GM12891 (cell line): ENCODE data around the gene SHFL.

Experiments
- POLR2A ChIP-seq: IDR thresholded peaks from 2 replicates; pipeline ENCODE4 v1.6.1; 2011; ENCODE audit warnings: low read depth, low read length, control low read depth
- POLR2AphosphoS5 ChIP-seq: IDR thresholded peaks from 2 replicates; pipeline ENCODE4 v1.6.1; 2011; ENCODE audit warnings: low read depth, low read length, control low read depth
- SPI1 ChIP-seq: IDR thresholded peaks from 2 replicates; pipeline ENCODE4 v1.6.1; 2011; ENCODE audit warnings: low read depth, low read length, control low read depth
- TAF1 ChIP-seq: IDR thresholded peaks from 2 replicates; pipeline ENCODE4 v1.6.1; 2011; ENCODE audit warnings: low read depth, low read length, control low read depth

DNA sequence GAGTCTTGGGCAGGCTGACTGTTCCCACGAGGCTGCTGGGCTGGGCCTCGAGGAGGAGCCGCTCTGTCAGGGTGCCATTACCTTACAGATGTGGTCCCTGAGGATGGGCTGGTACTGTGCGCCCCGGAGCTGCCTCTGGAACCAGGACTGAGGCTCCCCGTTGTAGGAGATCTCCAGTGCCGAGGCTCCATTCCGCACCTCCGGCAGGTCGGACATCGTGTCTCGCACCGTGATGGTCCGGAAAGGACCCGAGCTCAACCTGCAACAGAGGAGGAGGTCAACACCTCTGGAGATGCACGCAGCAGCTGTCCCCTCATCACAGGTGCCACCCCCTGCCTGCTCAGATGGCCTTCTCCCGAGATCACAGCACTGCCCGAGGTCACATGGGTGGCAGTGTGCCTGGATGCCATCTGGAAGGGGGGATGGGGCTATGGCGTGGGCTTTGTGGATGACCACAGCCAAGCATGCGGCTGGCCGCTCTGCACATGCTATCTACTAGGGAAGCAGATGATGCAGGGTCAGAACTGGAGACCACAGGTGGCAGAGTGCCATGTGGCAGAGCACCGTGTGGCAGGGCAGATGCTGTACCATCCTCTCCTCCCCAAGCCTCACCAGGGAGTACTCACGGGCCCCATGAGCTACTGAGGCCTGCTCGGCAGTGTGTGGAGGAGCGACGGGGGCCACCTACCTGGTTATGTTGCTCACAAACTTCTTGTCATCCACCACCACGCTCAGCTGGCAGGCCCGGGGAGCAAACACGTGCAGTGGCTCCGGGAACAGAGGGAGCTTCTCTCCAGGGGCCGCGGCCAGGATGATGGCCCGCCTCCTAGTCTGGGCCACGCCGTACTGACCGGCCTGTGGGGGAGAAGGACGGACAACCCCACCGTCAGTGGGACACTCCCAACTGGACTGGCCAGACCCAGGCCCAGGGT lies 51.9 kb downstream of the SHFL start:
- TF ChIP-seq POLR2AphosphoS5 = no peak; the same call in 1 of the 2 replicates
- TF ChIP-seq POLR2A = no peak
- TF ChIP-seq SPI1 = no peak
- TF ChIP-seq TAF1 = no peak
